HG02759 (cell line): ENCODE measurements around the gene LSR.

Experiments
- ATAC-seq: cut with Tn5 transposase; IDR thresholded peaks from one replicate; pipeline ENCODE4 v1.9.1; 2021; ENCODE audit warnings: mild to moderate bottlenecking, moderate library complexity; ENCODE audit not compliant: unreplicated experiment

The LSR gene

DNA sequence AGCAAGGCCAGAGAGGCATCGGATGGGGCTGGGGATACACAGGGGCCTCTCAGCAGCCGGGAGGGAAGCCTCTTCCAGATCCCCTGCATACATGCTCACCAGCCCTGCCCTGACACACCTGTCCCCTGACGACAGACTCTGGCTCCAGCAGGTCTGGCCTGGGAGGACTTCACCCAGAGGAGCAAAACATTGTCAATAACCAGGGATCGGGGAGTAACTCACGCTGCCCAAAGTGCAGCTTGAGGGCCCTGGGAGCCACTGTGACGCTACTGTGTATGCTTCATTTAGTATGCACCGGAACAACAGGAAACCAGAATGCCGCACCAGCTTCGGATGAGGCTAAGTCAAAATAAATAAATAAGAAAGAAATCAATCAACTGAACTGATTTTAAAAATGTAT, 67.8 kb downstream of the LSR start:
- ATAC-seq = no peak
